Heart right ventricle (tissue), 16 donors: ENCODE data around the gene COL18A1. TPM values are rescaled to one million over a fixed set of nuclear protein-coding genes. Genes with fewer than 3 reads are reported as not detected.

ENCODE experiments used
- ATAC-seq, 8 donors: fragments of 200-7000 bp; cut with Tn5 transposase; one replicate each; pipeline ENCODE4 v1.9.1; 2020; ENCODE audit warnings: mild to moderate bottlenecking in 8 of 8, moderate library complexity in 8 of 8, moderate number of reproducible peaks in 1 of 8
- DNase-seq, 2 donors: peaks; one replicate each; pipeline ENCODE4 v3.0.0-alpha.2; 2020
- H3K27ac ChIP-seq, 10 donors: fragments of 200-600 bp; sonication (generic) in 2 of 10; one replicate each; pipeline versions ENCODE4 v1.5.0 to v1.8.0; 2020 to 2022; ENCODE audit warnings: mild to moderate bottlenecking in 3 of 10
- H3K27me3 ChIP-seq, 7 donors: fragments of 200-600 bp; one replicate each; pipeline ENCODE4 v1.8.0; 2021 to 2022; ENCODE audit warnings: mild to moderate bottlenecking in 2 of 7
- H3K36me3 ChIP-seq, 9 donors: fragments of 200-600 bp; sonication (generic) in 1 of 9; one replicate each; pipeline versions ENCODE4 v1.5.0 to v1.8.0; 2020 to 2022; ENCODE audit warnings: mild to moderate bottlenecking in 2 of 9
- H3K4me1 ChIP-seq, 9 donors: fragments of 200-600 bp; sonication (generic) in 1 of 9; one replicate each; pipeline versions ENCODE4 v1.5.0 to v1.8.0; 2020 to 2022; ENCODE audit warnings: mild to moderate bottlenecking in 4 of 9
- H3K4me3 ChIP-seq, 10 donors: fragments of 200-600 bp; sonication (generic) in 2 of 10; one replicate each; pipeline versions ENCODE4 v1.5.0 to v1.8.0; 2020 to 2022; ENCODE audit warnings: mild to moderate bottlenecking in 7 of 10, moderate library complexity in 2 of 10
- H3K9me3 ChIP-seq, 11 donors: fragments of 200-600 bp in 10 of 11; sonication (generic) in 2 of 11; one replicate each; pipeline versions ENCODE4 v1.5.0 to v1.8.0; 2013 to 2022; ENCODE audit warnings: mild to moderate bottlenecking in 2 of 11, control low read depth in 1 of 11, moderate library complexity in 1 of 11
- CTCF ChIP-seq, 9 donors: fragments of 200-600 bp; sonication (generic) in 2 of 9; IDR thresholded peaks; one replicate each; pipeline versions ENCODE4 v1.5.0 to v1.8.0; 2021 to 2022; ENCODE audit warnings: antibody characterized with exemption in 9 of 9, mild to moderate bottlenecking in 5 of 9, moderate library complexity in 1 of 9
- WGBS, 2 donors: extraction: QIAGEN DNeasy Blood & Tissue Kit; methylation state at CpG; one replicate each; pipeline ENCODE4 v1.1.7; 2013; ENCODE audit warnings: inconsistent platforms in 1 of 2; 5-methylcytosine and 5-hydroxymethylcytosine counted together
- intact Hi-C, 10 donors: fragments of 100-400 bp; cut with DNase I; formaldehyde crosslinking; loops; one replicate each; pipeline versions ENCODE4 v1.11.1 to v1.14.2; 2022
- polyA plus RNA-seq, 2 donors: library from polyadenylated mRNA; stranded (reverse); fragments of 200-250 nt; gene quantifications; one replicate each; pipeline ENCODE4 v1.2.3, GENCODE V29; 2013
- total RNA-seq, 10 donors: library from RNA; stranded (reverse); fragmentation: NEBNext Ultra II Directional in 3 of 10; extraction: Animal tissue kit (Norgen Biotek cat#: 25700) in 3 of 10; gene quantifications; one replicate each; pipeline versions ENCODE4 v1.2.1 to v1.2.4, GENCODE V29; 2021 to 2023
- donor health status: Arrhythmogenic right ventricular cardiomyopathy.
- donor health status: ischemic (EF 13 %, LVEDD 7.1; RV severe dilation, severe dysfunction).
- donor health status: healthy with polysubstance abuse.
- donor health status: DM: no; HTN: yes; CAD: no.
- donor health status: DM: no; HTN: no; CAD: no.
- donor health status: ischemic (EF 25% LVEDD 6.9; RV normal size, moderate dysfunction).
- donor health status: ischemic (EF 25% LVEDD 5.7; RV mildly dilated, moderate dysfunction).
- donor health status: healthy.
- donor health status: DM: yes; HTN: yes; CAD: no.
- donor health status: Ischemic cardiomyopathy.
- donor health status: ischemic (EF 35%, LVEDD 5.7; RV mildly dilated, moderate dysfunction).
- donor health status: nonischemic (EF 11% LVEDD 7.7; RV severe dilation, severe dysfunction).
- donor health status: DM: yes; HTN: yes; CAD: no.
- donor health status: PGD.
- donor health status: ischemic (EF 29% LVEDD 5.4; RV normal size, mild dysfunction).
- donor health status: nonischemic (EF 23%, LVEDD 6.1; RV moderate dilation, normal function).

COL18A1 gene
- total and polyA plus RNA-seq, 12 donors = 33.7 to 87.1 (median 52.6) TPM

GRCh38 chr21:45554477-45555175, 149.7 kb downstream of the COL18A1 start:
- Histone ChIP-seq H3K36me3 (no peaks in the 10 kb centered on the region), H3K9me3 (no peaks in the 10 kb centered on the region), H3K4me3 (peak overlapping the region in 9 of 10 donors; percentile 37 to 72 (median 56)), H3K27ac (peak overlapping the region in 4 of 10 donors; percentile 10 to 92 (median 60)), H3K27me3 (peaks cover 0 to 18% (median 0%) of the 10 kb centered on the region in 7 donors), H3K4me1 (peaks cover 0 to 43% (median 6%) of the 10 kb centered on the region in 9 donors)
- WGBS, 2 donors = 1 to 5% methylated on average over 45 to 53 of the region's 53 CpGs
- DNase-seq = peak; percentile 73 to 90
- ATAC-seq = peak; percentile 68 to 87 (median 82)
- TF ChIP-seq CTCF (IDR thresholded peaks at IDR 0.05) = peak; percentile 74 to 82 (median 78)
- intact Hi-C loops = loop anchor here (2.0 to 10.0 kb wide), 6 partner anchors 38 to 370 kb away; no protein-coding TSS in a partner anchor

GRCh38 chr21:45555251-45555556, 150.2 kb downstream of the COL18A1 start:
- peak overlapping the region in 9 of 10 donors; percentile 38 to 68 (median 50) for H3K4me3 ChIP-seq
- no peaks in the 10 kb centered on the region for H3K9me3 ChIP-seq
- 0 to 2% methylated on average over 1 to 16 of the region's 34 CpGs for WGBS, 2 donors
- ATAC-seq (no peak), DNase-seq (no peak)
- H3K27ac ChIP-seq = peak overlapping the region in 6 of 10 donors; percentile 66 to 87 (median 76)
- no peaks in the 10 kb centered on the region for H3K36me3 ChIP-seq
- intact Hi-C loops = loop anchor here (2.0 to 10.0 kb wide), 5 partner anchors 37 to 370 kb away; no protein-coding TSS in a partner anchor
- H3K27me3 ChIP-seq = peaks cover 0 to 18% (median 1%) of the 10 kb centered on the region in 7 donors
- TF ChIP-seq CTCF (IDR thresholded peaks at IDR 0.05) = no peak
- peaks cover 0 to 38% (median 6%) of the 10 kb centered on the region in 9 donors for H3K4me1 ChIP-seq

- intact Hi-C loops = loop anchor here (1.0 to 10.0 kb wide), 8 partner anchors 37 to 369 kb away; no protein-coding TSS in a partner anchor
- TF ChIP-seq CTCF (IDR thresholded peaks at IDR 0.05) = peak in 5 of 9 donors; percentile 49 to 78 (median 70)
- DNase-seq (peak in 1 of 2 donors; percentile 84), ATAC-seq (peak in 7 of 8 donors; percentile 18 to 93 (median 83))
- Histone ChIP-seq H3K4me1 (peaks cover 0 to 34% (median 6%) of the 10 kb centered on the region in 9 donors), H3K36me3 (no peaks in the 10 kb centered on the region), H3K9me3 (no peaks in the 10 kb centered on the region), H3K27ac (peak overlapping the region in 8 of 10 donors; percentile 4 to 87 (median 70)), H3K27me3 (peaks cover 0 to 23% (median 2%) of the 10 kb centered on the region in 7 donors), H3K4me3 (peak overlapping the region in 9 of 10 donors; percentile 38 to 68 (median 50))
- 1 to 6% methylated on average over 54 to 62 of the region's 62 CpGs for WGBS, 2 donors
Observed at GRCh38 chr21:45555557-45556301, 150.8 kb downstream of the COL18A1 start.

GRCh38 chr21:45556302-45556644, 151.3 kb downstream of the COL18A1 start:
- H3K4me3 ChIP-seq = peak overlapping the region in 5 of 10 donors; percentile 50 to 68 (median 62)
- H3K27ac ChIP-seq = peak overlapping the region in 7 of 10 donors; percentile 4 to 87 (median 72)
- intact Hi-C loops = loop anchor here in 9 of 10 donors (1.0 to 10.0 kb wide), 8 partner anchors 36 to 369 kb away; no protein-coding TSS in a partner anchor

More at GRCh38 chr21:45556302-45556644, 151.3 kb downstream of the COL18A1 start:
- TF ChIP-seq CTCF (IDR thresholded peaks at IDR 0.05) = no peak
- no peak for DNase-seq
- H3K27me3 ChIP-seq = peaks cover 0 to 25% (median 3%) of the 10 kb centered on the region in 7 donors
- H3K9me3 ChIP-seq = no peaks in the 10 kb centered on the region
- H3K4me1 ChIP-seq = peaks cover 0 to 30% (median 6%) of the 10 kb centered on the region in 9 donors
- 42 to 48% methylated on average over 12 of the region's 12 CpGs for WGBS, 2 donors
- ATAC-seq = no peak
- H3K36me3 ChIP-seq = no peaks in the 10 kb centered on the region
